ENCODE results near the gene CCDC77.

GRCh38 chr12:356276-356988 is 45.0 kb upstream of the CCDC77 start:
- TF ChIP-seq, protein P1, sequence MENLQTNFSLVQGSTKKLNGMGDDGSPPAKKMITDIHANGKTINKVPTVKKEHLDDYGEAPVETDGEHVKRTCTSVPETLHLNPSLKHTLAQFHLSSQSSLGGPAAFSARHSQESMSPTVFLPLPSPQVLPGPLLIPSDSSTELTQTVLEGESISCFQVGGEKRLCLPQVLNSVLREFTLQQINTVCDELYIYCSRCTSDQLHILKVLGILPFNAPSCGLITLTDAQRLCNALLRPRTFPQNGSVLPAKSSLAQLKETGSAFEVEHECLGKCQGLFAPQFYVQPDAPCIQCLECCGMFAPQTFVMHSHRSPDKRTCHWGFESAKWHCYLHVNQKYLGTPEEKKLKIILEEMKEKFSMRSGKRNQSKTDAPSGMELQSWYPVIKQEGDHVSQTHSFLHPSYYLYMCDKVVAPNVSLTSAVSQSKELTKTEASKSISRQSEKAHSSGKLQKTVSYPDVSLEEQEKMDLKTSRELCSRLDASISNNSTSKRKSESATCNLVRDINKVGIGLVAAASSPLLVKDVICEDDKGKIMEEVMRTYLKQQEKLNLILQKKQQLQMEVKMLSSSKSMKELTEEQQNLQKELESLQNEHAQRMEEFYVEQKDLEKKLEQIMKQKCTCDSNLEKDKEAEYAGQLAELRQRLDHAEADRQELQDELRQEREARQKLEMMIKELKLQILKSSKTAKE (IDR thresholded peaks at IDR 0.05; ENCODE audit: low read depth, poor library complexity, severe bottlenecking), result no peak
- TF ChIP-seq MEF2A (IDR thresholded peaks at IDR 0.05; ENCODE audit: insufficient read depth, low read depth, low read length), result no peak
- no peak for TF ChIP-seq ZNF274 (IDR thresholded peaks at IDR 0.05; ENCODE audit: insufficient read depth, insufficient read length)
- no peak for TF ChIP-seq JUND (IDR thresholded peaks at IDR 0.05; ENCODE audit: low read depth, low read length)
- TF ChIP-seq CREB1 (IDR thresholded peaks at IDR 0.05; ENCODE audit: low read depth), result no peak

Data from GM12878 (cell line).